DMS153 (cell line): ENCODE data around the gene GDI2.
"Not testable (repeated sequence)": the region's sequence is repeated elsewhere in the genome, so short reads cannot be mapped to it uniquely, and the experiment has no call there.

Experiments
- DNase-seq: peaks from one replicate; lab custom pipeline; 2025; lab: John Stamatoyannopoulos, UW

GDI2 gene

GRCh38 chr10:5827841-5828240 is 14.6 kb upstream of the GDI2 start:
- DNase-seq: no peak

GRCh38 chr10:5826511-5826910 is 13.3 kb upstream of the GDI2 start:
- not testable (repeated sequence) for DNase-seq

- DNase-seq: no peak
Observed at GRCh38 chr10:5818894-5819293, 5.7 kb upstream of the GDI2 start.

DNA sequence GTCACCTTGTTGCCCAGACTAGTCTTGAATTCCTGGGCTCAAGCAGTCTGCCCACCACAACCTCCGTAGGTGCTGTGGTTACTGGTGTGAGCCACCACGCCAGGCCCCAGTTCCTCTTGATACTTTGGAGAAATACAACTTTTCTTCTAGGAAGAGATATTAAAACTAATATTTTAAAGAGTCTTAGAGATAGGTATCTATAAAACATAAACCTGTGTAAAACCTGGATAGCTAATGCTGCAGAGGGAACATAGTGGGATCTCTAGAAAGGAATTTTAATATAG is 4.8 kb upstream of the GDI2 start:
- DNase-seq: no peak

GRCh38 chr10:5817322-5818047 is 4.3 kb upstream of the GDI2 start:
- no peak for DNase-seq

- no peak for DNase-seq
Observed at GRCh38 chr10:5816170-5816569, 2.9 kb upstream of the GDI2 start.

DNA sequence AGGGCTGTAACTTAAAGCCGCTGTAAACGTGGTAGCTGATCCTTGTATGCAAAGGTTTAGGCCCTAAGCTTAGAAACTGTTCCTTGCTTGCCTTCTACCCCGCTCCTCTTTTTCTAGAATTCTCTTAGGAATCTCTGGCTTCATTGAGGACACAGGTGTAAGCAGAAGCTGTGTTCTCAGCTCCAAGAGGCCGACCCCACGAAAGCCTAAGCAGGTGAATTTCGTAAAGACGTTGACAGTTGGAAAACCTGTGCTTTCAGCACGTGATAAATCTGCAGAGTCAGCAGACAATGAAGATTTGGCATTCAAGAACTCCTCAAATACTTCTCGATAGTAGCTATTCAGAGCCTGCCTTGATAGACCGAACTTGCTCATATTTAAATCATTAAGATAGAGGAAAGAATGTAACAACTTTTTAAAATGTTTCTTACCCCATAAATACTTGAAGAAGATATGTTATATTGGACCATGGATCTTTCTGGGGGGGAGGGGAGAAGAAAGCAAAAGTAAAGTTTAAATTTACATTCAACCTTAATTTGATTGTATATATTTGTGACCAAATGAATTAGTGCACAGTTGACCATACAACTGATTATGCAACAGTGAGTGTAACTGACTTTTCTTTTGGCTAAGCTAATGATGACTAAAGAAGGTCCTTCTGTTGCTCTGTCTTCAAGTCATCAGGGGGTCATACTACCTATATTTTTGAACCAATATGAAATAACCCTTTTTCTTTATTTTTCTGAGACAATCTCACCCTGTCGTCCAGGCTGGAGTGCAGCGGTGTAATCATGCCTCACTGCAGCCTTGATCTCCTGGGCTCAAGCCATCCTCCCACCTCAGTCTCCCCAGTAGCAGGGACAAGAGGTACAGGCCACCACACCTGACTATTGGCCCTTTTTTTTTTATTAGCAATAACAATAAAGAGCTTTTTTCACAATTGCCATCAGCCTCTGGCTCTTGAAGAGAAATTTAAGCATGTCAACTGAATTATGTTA is 1.2 kb upstream of the GDI2 start:
- DNase-seq: no peak

DNA sequence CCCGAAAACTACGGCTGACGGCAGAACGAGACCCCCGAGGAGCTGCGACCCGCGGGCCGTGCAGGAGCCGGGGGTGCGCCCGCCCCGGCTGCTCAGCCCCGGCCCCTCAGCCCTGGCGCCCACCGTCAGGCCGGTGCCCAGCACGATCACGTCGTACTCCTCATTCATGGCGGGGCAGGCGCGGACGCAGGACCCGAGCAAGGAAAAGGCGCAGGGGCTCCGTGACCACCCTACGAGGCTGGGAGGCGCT is 218 bp downstream of the GDI2 start:
- DNase-seq: no peak

- DNase-seq: no peak
Observed at GRCh38 chr10:5812283-5813090, 747 bp downstream of the GDI2 start.

- no peak for DNase-seq
Observed at GRCh38 chr10:5811387-5811821, 1.8 kb downstream of the GDI2 start.

GRCh38 chr10:5810225-5810624 is 3.0 kb downstream of the GDI2 start:
- no peak for DNase-seq

DNA sequence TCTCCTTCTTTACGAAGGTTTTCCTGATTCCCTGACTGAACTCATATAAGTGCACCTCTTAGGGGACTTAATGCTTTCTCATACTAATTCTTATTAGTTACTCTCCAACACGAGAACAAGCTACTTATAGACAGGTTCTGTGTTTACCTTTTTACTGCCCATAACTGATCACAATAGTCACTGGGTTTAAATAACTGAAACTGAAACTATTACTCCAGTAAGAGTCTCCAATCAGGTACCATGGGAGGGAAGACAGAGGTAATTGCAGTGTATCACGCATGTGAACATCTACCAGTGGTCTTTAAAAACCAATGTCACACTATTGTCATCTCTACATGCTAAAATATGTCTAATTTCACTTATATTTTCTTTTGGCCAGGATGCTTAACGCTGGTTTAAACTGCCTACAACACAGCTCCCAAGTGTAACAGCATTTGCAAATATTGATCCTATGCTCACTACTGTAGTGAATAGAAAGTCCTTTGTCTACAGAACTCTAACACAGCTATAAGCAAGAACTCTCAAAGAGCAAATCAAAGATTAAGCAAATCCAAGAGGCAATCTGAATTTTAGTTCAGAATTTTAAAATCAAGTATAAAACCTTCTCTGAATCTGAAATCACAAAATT is 3.6 kb downstream of the GDI2 start:
- DNase-seq: no peak

GRCh38 chr10:5808783-5809392 is 4.3 kb downstream of the GDI2 start:
- DNase-seq: not testable (repeated sequence)

GRCh38 chr10:5806745-5807144 is 6.5 kb downstream of the GDI2 start:
- no peak for DNase-seq

GRCh38 chr10:5805711-5806110 is 7.5 kb downstream of the GDI2 start:
- DNase-seq: no peak

DNA sequence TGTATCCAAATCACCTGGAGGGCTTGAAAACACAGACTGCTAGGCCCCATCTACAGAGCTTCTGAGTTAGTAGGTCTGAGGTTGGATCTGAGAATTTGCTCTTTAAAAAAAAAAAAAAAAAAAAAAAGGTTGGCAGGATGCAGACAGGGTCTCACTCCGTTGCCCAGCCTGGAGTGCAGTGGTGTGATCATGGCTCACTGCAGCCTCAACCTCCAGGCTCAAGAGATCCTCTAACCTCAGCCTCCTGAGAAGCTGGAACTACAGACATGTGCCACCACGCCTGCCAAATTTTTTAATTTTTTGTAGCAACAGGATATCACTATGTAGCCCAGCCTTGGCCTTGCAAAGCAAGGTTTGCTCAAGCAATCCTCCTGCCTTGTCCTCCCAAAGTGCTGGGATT is 8.0 kb downstream of the GDI2 start:
- no peak for DNase-seq

DNA sequence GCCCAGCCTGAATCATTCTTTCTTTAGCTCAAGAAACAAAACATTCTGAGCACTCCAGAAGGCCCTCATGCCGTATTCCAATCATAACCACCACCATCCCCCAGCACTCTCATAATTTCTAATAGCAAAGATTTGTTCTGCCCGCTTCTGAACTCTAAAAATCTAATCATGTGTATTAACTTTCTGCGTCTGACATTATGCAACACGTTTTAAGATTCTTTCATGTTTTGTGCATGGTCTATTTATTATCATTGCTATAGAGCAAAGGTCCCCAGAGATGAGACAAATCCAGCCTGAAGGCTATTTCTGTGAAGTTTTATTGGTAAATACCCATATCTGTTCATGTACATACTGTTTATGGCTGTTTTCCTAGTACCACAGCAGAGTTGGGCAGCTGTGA is 8.8 kb downstream of the GDI2 start:
- DNase-seq: no peak

GRCh38 chr10:5800782-5801181 is 12.5 kb downstream of the GDI2 start:
- no peak for DNase-seq

- DNase-seq: no peak
Observed at GRCh38 chr10:5794236-5794635, 19.0 kb downstream of the GDI2 start.

DNA sequence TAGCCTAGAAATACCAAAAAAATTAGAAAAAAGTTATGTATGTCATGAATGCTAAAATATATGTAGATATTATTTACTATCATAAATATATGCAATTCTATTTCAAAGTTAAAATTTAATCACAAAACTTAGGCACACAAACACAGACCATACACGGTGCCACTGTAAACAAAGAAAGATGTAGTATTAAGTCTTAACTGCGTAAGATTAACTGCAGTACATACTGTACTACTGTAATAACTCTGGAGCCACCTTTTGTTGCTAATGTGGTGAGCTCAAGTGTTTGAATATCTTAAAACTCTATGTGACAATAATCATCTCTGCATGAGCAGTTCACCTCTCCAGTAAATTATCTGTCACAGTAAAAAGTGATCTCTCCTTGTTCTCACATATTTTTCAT is 23.6 kb downstream of the GDI2 start:
- no peak for DNase-seq

- no peak for DNase-seq
Observed at GRCh38 chr10:5788969-5789368, 24.3 kb downstream of the GDI2 start.

GRCh38 chr10:5783300-5783699 is 29.9 kb downstream of the GDI2 start:
- no peak for DNase-seq
